PFSK-1 (cell line): ENCODE results near the gene NRP1.

Experiments used
- REST ChIP-seq, 2 experiments: IDR thresholded peaks; 2 replicates each; pipeline versions ENCODE4 v1.6.1 to v1.8.0; 2011 to 2012; ENCODE audit warnings: low read depth in 2 of 2, low read length in 2 of 2, control low read depth in 1 of 2, inconsistent platforms in 1 of 2, mild to moderate bottlenecking in 1 of 2, moderate library complexity in 1 of 2; ENCODE audit not compliant: insufficient read depth in 1 of 2
- TAF1 ChIP-seq: IDR thresholded peaks from 2 replicates; pipeline ENCODE4 v1.6.1; 2012; ENCODE audit warnings: low read length, control low read depth, borderline replicate concordance; ENCODE audit not compliant: insufficient read depth

GRCh38 chr10:33208166-33208565 lies 126.3 kb downstream of the NRP1 start:
- TF ChIP-seq TAF1 (no peak), REST (IDR thresholded peaks at IDR 0.05; ENCODE audit: insufficient read depth in 1 of 2, low read depth in 2 of 2, low read length in 2 of 2) (no peak)
